ENCODE data around the gene HLA-DQA1.

The HLA-DQA1 gene

GRCh38 chr6:32608362-32608761 lies 28.8 kb upstream of the HLA-DQA1 start:
- H3K9ac ChIP-seq (ENCODE audit: low read length), result no peak overlapping the region
- H3K4me3 ChIP-seq (ENCODE audit: low read depth in 1 of 2, low read length in 2 of 2), result no peak overlapping the region
- no peaks in the 10 kb centered on the region for H3K9me3 ChIP-seq (ENCODE audit: low read length)
- H3K27me3 ChIP-seq (ENCODE audit: control insufficient read depth in 1 of 2, insufficient read depth in 2 of 2, low read length in 2 of 2), result no peaks in the 10 kb centered on the region
- H3K27ac ChIP-seq (ENCODE audit: low read depth, low read length), result no peak overlapping the region
- H3K36me3 ChIP-seq (ENCODE audit: insufficient read depth, low read length), result no peaks in the 10 kb centered on the region
- peaks cover 5% of the 10 kb centered on the region for H3K4me1 ChIP-seq (ENCODE audit: insufficient read depth, low read length)

- Histone ChIP-seq H3K27me3 (ENCODE audit: control insufficient read depth in 1 of 2, insufficient read depth in 2 of 2, low read length in 2 of 2) (no peaks in the 10 kb centered on the region), H3K27ac (ENCODE audit: low read depth, low read length) (no peak overlapping the region), H3K36me3 (ENCODE audit: insufficient read depth, low read length) (no peaks in the 10 kb centered on the region), H3K9ac (ENCODE audit: low read length) (no peak overlapping the region), H3K4me3 (ENCODE audit: low read depth in 1 of 2, low read length in 2 of 2) (no peak overlapping the region), H3K4me1 (ENCODE audit: insufficient read depth, low read length) (peaks cover 5% of the 10 kb centered on the region), H3K9me3 (ENCODE audit: low read length) (no peaks in the 10 kb centered on the region)
Measured at GRCh38 chr6:32609391-32609730, 27.8 kb upstream of the HLA-DQA1 start.

- Histone ChIP-seq H3K9ac (ENCODE audit: low read length) (no peak overlapping the region), H3K36me3 (ENCODE audit: insufficient read depth, low read length) (no peaks in the 10 kb centered on the region), H3K27me3 (ENCODE audit: control insufficient read depth in 1 of 2, insufficient read depth in 2 of 2, low read length in 2 of 2) (no peaks in the 10 kb centered on the region), H3K27ac (ENCODE audit: low read depth, low read length) (no peak overlapping the region), H3K4me3 (ENCODE audit: low read depth in 1 of 2, low read length in 2 of 2) (no peak overlapping the region), H3K9me3 (ENCODE audit: low read length) (no peaks in the 10 kb centered on the region), H3K4me1 (ENCODE audit: insufficient read depth, low read length) (no peaks in the 10 kb centered on the region)
Measured at GRCh38 chr6:32609731-32610640, 27.2 kb upstream of the HLA-DQA1 start.

GRCh38 chr6:32610682-32611296 lies 26.4 kb upstream of the HLA-DQA1 start:
- Histone ChIP-seq H3K9me3 (ENCODE audit: low read length) (no peaks in the 10 kb centered on the region), H3K36me3 (ENCODE audit: insufficient read depth, low read length) (no peaks in the 10 kb centered on the region), H3K27me3 (ENCODE audit: control insufficient read depth in 1 of 2, insufficient read depth in 2 of 2, low read length in 2 of 2) (no peaks in the 10 kb centered on the region), H3K27ac (ENCODE audit: low read depth, low read length) (no peak overlapping the region), H3K4me1 (ENCODE audit: insufficient read depth, low read length) (no peaks in the 10 kb centered on the region), H3K9ac (ENCODE audit: low read length) (no peak overlapping the region), H3K4me3 (ENCODE audit: low read depth in 1 of 2, low read length in 2 of 2) (no peak overlapping the region)

- no peaks in the 10 kb centered on the region for H3K36me3 ChIP-seq (ENCODE audit: insufficient read depth, low read length)
- H3K4me3 ChIP-seq (ENCODE audit: low read depth in 1 of 2, low read length in 2 of 2), result no peak overlapping the region
- no peak overlapping the region for H3K9ac ChIP-seq (ENCODE audit: low read length)
- H3K4me1 ChIP-seq (ENCODE audit: insufficient read depth, low read length), result no peaks in the 10 kb centered on the region
- no peaks in the 10 kb centered on the region for H3K27me3 ChIP-seq (ENCODE audit: control insufficient read depth in 1 of 2, insufficient read depth in 2 of 2, low read length in 2 of 2)
- no peak overlapping the region for H3K27ac ChIP-seq (ENCODE audit: low read depth, low read length)
- H3K9me3 ChIP-seq (ENCODE audit: low read length), result no peaks in the 10 kb centered on the region
Measured at GRCh38 chr6:32613475-32613874, 23.7 kb upstream of the HLA-DQA1 start.

- no peaks in the 10 kb centered on the region for H3K4me1 ChIP-seq (ENCODE audit: insufficient read depth, low read length)
- H3K4me3 ChIP-seq (ENCODE audit: low read depth in 1 of 2, low read length in 2 of 2), result no peak overlapping the region
- H3K27me3 ChIP-seq (ENCODE audit: control insufficient read depth in 1 of 2, insufficient read depth in 2 of 2, low read length in 2 of 2), result no peaks in the 10 kb centered on the region
- no peak overlapping the region for H3K9ac ChIP-seq (ENCODE audit: low read length)
- no peaks in the 10 kb centered on the region for H3K36me3 ChIP-seq (ENCODE audit: insufficient read depth, low read length)
- H3K9me3 ChIP-seq (ENCODE audit: low read length), result no peaks in the 10 kb centered on the region
- H3K27ac ChIP-seq (ENCODE audit: low read depth, low read length), result no peak overlapping the region
Measured at GRCh38 chr6:32614366-32615081, 22.7 kb upstream of the HLA-DQA1 start.

- H3K9me3 ChIP-seq (ENCODE audit: low read length), result no peaks in the 10 kb centered on the region
- no peak overlapping the region for H3K9ac ChIP-seq (ENCODE audit: low read length)
- no peaks in the 10 kb centered on the region for H3K4me1 ChIP-seq (ENCODE audit: insufficient read depth, low read length)
- H3K4me3 ChIP-seq (ENCODE audit: low read depth in 1 of 2, low read length in 2 of 2), result no peak overlapping the region
- H3K27me3 ChIP-seq (ENCODE audit: control insufficient read depth in 1 of 2, insufficient read depth in 2 of 2, low read length in 2 of 2), result no peaks in the 10 kb centered on the region
- no peaks in the 10 kb centered on the region for H3K36me3 ChIP-seq (ENCODE audit: insufficient read depth, low read length)
- no peak overlapping the region for H3K27ac ChIP-seq (ENCODE audit: low read depth, low read length)
Measured at GRCh38 chr6:32615885-32616532, 21.2 kb upstream of the HLA-DQA1 start.

GRCh38 chr6:32617751-32618150 lies 19.5 kb upstream of the HLA-DQA1 start:
- Histone ChIP-seq H3K4me1 (ENCODE audit: insufficient read depth, low read length) (no peaks in the 10 kb centered on the region), H3K4me3 (ENCODE audit: low read depth in 1 of 2, low read length in 2 of 2) (no peak overlapping the region), H3K27me3 (ENCODE audit: control insufficient read depth in 1 of 2, insufficient read depth in 2 of 2, low read length in 2 of 2) (no peaks in the 10 kb centered on the region), H3K9ac (ENCODE audit: low read length) (no peak overlapping the region), H3K36me3 (ENCODE audit: insufficient read depth, low read length) (no peaks in the 10 kb centered on the region), H3K27ac (ENCODE audit: low read depth, low read length) (no peak overlapping the region), H3K9me3 (ENCODE audit: low read length) (no peaks in the 10 kb centered on the region)

- H3K27ac ChIP-seq (ENCODE audit: low read depth, low read length), result no peak overlapping the region
- no peaks in the 10 kb centered on the region for H3K27me3 ChIP-seq (ENCODE audit: control insufficient read depth in 1 of 2, insufficient read depth in 2 of 2, low read length in 2 of 2)
- H3K36me3 ChIP-seq (ENCODE audit: insufficient read depth, low read length), result no peaks in the 10 kb centered on the region
Measured at GRCh38 chr6:32621372-32621771, 15.8 kb upstream of the HLA-DQA1 start.

GRCh38 chr6:32622545-32623401 lies 14.4 kb upstream of the HLA-DQA1 start:
- Histone ChIP-seq H3K4me3 (ENCODE audit: low read depth in 1 of 2, low read length in 2 of 2) (no peak overlapping the region), H3K36me3 (ENCODE audit: insufficient read depth, low read length) (no peaks in the 10 kb centered on the region), H3K4me1 (ENCODE audit: insufficient read depth, low read length) (no peaks in the 10 kb centered on the region), H3K27me3 (ENCODE audit: control insufficient read depth in 1 of 2, insufficient read depth in 2 of 2, low read length in 2 of 2) (no peaks in the 10 kb centered on the region), H3K9me3 (ENCODE audit: low read length) (no peaks in the 10 kb centered on the region), H3K27ac (ENCODE audit: low read depth, low read length) (no peak overlapping the region), H3K9ac (ENCODE audit: low read length) (no peak overlapping the region)

More at GRCh38 chr6:32621372-32621771, 15.8 kb upstream of the HLA-DQA1 start:
- no peaks in the 10 kb centered on the region for H3K4me1 ChIP-seq (ENCODE audit: insufficient read depth, low read length)
- H3K9me3 ChIP-seq (ENCODE audit: low read length), result no peaks in the 10 kb centered on the region
- H3K4me3 ChIP-seq (ENCODE audit: low read depth in 1 of 2, low read length in 2 of 2), result no peak overlapping the region
- H3K9ac ChIP-seq (ENCODE audit: low read length), result no peak overlapping the region

Data from muscle layer of colon (tissue), 2 donors.